MM.1S (cell line): ENCODE data around the gene AKT1S1.

Experiments used
- EZH2 ChIP-seq: fragments of 300-600 bp; sonication (generic); optimal IDR thresholded peaks from 2 replicates; pipeline ENCODE3; 2017; ENCODE audit warnings: low read depth, mild to moderate bottlenecking, antibody characterized with exemption, low read length, mixed read lengths
- EZH2phosphoT487 ChIP-seq: fragments of 300-600 bp; sonication (generic); IDR thresholded peaks from 2 replicates; pipeline ENCODE4 v1.6.1; 2018; ENCODE audit warnings: antibody characterized with exemption, low read length
- TF ChIP-seq, protein P1 (sequence below): fragments of 300-600 bp; sonication (generic); IDR thresholded peaks from 2 replicates; pipeline ENCODE4 v1.5.1; 2016; ENCODE audit warnings: antibody characterized with exemption, low read length, mixed read lengths

DNA sequence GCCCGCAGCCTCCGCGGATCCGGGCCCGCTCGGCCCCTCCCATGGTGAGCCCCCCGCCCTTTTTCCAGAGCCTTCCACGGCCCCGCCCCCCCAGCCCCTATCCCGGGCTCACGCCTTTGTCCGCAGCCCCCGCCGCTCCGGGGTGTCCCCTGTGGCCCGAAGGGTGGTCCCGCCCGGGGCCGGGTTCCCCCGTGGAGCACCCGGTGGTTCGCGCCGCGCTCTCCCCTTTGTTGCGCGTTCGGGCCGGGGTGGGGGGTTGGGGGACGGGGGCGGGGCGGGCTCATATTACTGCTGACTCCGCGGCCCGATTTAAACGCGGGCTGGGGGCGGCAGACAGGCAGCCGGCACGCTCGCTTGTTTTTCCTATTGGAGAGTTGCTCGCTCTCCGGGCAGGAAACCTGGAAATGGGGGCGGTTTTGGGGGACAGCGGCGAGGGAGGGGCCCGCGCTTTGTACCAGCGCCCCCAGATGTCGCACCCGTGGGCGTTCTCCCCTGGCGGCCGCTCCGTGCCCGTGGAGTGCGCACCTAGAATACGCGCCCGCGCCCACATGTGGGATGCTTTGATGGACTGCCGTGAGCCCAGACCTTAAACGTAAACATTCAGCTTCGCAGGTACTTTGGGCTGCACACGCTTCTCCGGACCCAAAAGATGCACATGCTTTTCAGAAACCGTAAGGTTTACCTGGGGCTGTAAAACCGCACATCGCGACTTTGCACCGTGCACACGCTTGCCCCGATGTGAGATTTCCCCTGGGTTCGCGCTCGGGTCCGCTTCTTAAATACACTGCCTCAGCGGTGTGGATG lies 25.5 kb downstream of the AKT1S1 start:
- TF ChIP-seq, protein P1, sequence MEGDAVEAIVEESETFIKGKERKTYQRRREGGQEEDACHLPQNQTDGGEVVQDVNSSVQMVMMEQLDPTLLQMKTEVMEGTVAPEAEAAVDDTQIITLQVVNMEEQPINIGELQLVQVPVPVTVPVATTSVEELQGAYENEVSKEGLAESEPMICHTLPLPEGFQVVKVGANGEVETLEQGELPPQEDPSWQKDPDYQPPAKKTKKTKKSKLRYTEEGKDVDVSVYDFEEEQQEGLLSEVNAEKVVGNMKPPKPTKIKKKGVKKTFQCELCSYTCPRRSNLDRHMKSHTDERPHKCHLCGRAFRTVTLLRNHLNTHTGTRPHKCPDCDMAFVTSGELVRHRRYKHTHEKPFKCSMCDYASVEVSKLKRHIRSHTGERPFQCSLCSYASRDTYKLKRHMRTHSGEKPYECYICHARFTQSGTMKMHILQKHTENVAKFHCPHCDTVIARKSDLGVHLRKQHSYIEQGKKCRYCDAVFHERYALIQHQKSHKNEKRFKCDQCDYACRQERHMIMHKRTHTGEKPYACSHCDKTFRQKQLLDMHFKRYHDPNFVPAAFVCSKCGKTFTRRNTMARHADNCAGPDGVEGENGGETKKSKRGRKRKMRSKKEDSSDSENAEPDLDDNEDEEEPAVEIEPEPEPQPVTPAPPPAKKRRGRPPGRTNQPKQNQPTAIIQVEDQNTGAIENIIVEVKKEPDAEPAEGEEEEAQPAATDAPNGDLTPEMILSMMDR = no peak
- TF ChIP-seq EZH2 (no peak), EZH2phosphoT487 (no peak)
